GM12801 (cell line): ENCODE measurements around the gene RAB25.

Experiments
- TF ChIP-seq, protein P1 (sequence below): IDR thresholded peaks from one replicate; pipeline ENCODE4 v1.5.1; 2011; ENCODE audit warnings: control low read depth; ENCODE audit not compliant: insufficient read length; ENCODE audit errors: extremely low read depth

RAB25 gene

DNA sequence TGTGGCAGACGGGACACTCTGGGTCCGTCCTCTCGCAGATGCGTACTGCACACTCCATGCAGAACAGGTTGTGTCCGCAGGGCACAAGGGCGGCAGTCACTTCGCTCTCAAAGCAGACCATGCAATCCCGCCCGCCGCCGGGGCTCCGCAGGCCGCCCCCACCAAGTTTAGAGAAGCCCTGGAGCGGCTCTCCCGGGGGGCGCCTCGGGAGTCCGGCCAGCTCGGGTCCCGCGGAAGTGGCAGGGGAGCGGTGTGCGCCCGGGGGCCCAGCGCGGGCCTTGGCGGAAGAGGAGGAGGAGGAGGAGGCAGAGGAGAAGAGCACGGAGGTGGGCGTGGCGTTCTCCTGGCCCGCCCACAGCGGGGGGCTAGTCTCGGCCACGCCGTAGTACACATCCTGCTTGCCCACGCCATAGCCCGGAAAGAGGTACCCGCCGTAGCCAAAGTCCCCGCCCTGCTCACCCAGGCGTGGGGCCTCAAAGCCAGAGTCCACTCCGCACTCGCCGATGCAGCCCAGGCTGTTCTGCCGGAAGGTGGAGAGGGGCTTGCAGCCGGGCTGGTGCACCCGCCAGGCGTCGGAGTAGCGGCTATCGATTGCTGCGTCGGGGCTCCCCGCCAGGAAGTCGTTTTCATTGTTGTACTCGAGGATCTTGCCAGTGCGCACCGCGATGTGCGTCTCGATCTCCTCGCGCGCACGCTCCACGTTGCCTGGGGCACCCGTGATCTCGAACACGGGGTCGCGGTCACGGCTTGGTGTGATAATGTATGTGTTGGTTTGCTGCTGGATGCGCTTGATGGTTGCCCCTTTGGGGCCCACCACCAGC is 15.9 kb downstream of the RAB25 start:
- TF ChIP-seq, protein P1, sequence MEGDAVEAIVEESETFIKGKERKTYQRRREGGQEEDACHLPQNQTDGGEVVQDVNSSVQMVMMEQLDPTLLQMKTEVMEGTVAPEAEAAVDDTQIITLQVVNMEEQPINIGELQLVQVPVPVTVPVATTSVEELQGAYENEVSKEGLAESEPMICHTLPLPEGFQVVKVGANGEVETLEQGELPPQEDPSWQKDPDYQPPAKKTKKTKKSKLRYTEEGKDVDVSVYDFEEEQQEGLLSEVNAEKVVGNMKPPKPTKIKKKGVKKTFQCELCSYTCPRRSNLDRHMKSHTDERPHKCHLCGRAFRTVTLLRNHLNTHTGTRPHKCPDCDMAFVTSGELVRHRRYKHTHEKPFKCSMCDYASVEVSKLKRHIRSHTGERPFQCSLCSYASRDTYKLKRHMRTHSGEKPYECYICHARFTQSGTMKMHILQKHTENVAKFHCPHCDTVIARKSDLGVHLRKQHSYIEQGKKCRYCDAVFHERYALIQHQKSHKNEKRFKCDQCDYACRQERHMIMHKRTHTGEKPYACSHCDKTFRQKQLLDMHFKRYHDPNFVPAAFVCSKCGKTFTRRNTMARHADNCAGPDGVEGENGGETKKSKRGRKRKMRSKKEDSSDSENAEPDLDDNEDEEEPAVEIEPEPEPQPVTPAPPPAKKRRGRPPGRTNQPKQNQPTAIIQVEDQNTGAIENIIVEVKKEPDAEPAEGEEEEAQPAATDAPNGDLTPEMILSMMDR = no peak

DNA sequence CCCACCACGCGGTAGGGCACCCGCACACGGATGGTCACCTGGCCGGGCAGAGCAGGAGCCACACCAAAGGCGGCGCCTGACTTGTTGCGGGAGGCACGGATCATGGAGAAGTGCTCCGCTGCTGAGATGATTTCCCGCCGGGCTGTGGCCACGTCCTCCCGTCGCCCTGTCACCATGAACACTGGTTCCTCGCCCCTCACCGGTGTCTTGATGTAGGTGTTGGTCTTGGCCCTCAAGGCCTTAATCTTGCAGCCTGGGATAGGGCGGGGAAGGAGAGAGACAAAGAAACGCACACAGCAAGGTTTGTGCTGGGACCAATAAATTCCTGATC is 16.4 kb downstream of the RAB25 start:
- TF ChIP-seq, protein P1 = no peak

DNA sequence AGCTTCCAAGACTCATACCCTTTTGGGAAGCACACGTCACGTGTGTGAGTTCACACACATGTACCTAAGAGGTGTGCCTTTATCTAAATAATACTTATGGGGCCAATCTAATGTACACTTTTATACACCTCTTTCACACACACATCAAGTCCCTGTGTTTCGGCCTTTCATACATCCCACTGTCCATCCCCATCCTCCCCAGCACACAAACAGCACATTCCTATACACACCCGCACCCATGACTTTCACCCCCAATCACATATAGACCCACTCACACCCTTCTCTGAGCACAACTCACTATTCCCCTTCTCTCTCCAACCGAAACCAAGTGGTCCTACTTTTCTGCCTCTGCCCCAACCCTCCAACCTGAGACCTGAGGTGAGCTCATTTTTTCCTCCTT is 17.8 kb downstream of the RAB25 start:
- TF ChIP-seq, protein P1 = no peak

DNA sequence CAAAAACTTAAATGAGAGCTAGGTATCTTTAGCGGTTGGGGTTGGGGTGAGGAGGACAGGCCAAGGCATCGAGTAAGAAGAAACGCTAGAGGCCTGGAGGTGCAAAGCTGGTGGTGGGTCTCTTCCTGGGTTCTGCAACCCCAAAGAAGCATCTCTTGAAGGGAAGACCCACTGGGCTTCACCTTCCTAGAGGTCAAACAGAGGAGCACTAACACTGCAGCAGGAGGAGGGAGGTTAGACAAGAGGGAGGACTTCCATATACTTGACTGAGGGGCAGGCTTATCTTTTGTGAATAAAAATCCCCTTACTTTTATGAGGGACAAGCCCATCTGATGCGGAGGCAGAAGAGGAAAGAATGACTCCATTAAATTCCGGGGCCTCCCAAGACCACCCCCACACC is 18.8 kb downstream of the RAB25 start:
- TF ChIP-seq, protein P1 = no peak

DNA sequence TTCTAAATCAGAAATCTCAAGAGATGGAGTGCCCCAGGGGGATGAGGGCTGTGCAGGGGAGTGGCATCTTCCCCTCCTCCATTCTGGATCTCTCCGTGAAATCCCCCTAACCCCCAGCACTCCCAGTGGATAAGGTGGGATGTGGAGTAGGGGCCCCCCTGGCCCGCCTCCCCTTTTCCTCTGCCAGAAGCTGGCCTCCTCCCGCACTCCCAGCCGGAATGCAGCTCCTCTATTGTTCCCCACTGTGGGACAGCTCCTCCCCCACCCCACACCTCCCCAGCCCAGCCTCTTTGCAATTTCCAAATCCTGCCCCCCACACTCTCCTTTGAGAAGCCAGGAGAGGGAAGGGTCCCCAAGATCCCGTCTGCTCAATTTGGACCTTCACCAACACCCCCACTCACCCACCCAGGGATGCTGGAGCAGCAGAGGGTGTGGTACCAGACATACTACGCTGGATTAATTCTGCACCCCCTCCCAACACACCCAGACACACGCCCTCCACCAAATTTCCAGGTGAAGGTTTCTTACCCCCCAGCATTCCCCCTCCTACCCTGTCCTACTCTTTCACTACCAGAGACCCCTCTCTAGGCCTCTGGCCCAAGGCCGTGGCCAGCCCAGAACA is 19.4 kb downstream of the RAB25 start:
- TF ChIP-seq, protein P1 = no peak

DNA sequence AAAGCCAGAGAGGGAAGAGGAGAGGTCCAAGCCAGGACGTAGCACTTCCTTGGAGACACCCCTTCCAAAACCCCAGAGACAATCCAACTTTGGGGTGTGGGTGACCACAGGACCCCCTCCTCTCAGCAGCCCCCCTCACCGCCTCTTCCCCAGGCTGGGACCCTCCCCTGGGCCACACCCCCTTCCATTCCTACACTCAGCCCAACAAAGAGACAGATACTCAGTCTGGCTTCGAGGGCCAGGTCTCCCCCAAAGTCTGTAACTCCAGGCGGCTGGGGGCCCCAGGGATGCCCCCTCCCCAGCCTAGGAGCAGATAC is 19.9 kb downstream of the RAB25 start:
- TF ChIP-seq, protein P1 = no peak

DNA sequence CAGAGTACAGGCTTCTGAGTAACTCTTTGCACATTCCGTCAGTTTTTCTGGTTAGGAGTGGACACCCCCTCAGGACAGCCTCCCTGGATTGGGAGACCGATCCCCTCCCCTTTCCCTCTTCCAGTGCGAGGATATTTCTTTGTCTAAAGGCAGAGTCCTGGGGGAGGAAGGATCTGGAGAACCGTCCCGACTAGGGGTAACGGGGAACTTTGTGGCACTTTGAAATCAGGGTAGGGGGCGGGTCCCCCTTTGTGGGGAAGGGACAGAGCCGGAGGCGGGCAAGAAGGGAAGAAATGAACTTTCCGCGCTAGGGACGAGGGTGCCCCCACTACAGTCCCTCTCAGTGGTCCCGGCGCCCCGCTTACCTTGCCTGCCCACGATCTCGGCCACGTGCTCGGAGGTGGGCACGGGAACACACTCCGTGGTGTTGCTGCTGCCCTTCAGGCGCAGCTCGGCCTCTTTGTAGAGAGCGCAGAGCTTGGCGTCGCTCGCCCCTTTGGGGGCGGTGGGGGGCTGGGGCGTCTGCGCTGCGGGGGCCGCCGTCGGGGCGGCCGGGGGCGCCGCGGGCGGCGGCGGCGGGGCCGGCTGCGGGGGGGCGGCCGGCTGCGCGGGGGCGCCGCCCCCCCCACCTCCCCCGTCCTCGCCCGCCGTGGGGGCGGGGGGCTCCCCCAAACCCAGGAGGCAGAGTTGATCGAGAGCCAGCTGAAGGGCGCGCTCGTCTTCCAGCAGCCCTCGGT is 20.4 kb downstream of the RAB25 start:
- TF ChIP-seq, protein P1 = no peak
